ENCODE results near the gene CFTR.
"Not testable (repeated sequence)": the region's sequence is repeated elsewhere in the genome, so short reads cannot be mapped to it uniquely, and the experiment has no call there.

Gene CFTR

DNA sequence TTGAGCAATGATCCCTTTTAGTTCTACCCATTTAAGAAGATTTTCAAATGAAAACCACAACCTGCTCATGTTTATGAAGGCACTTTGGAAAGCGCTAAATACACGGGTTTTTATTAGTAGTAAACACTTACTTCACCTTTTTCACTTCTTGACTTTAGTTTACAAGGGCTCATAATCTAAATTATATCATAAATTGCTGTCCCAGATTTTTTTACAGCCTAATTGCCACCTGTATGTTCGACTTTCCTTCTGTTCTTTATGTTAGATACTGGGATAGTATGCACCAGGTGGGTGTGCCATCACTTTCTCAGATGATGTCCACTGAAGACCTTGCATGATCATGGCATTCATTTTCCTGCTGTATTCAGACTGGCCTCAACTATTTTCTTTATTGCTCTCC lies 22.5 kb downstream of the CFTR start:
- DNase-seq: no peak

DNA sequence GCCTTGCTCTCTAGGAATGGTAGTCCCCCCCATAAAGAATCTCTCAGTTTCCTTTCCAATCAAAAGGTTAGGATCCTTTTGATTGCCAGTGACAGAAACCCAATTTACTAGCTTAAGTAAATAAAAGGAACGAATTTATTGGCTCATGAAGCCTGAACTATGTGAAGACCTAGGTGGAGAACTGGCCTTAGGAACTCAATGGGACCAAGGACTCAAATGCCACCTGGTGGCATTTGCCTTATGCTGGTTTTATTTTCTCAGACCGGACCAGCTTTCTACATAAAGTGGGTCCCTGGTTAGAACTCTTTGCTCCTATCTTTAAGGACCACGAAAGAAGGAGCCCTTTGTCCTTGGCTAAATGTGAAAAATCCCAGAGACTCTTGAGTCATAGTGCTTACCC lies 25.4 kb downstream of the CFTR start:
- no peak for DNase-seq

DNA sequence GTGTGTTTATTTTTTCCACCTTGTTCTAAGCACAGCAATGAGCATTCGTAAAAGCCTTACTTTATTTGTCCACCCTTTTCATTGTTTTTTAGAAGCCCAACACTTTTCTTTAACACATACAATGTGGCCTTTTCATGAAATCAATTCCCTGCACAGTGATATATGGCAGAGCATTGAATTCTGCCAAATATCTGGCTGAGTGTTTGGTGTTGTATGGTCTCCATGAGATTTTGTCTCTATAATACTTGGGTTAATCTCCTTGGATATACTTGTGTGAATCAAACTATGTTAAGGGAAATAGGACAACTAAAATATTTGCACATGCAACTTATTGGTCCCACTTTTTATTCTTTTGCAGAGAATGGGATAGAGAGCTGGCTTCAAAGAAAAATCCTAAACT lies 28.9 kb downstream of the CFTR start:
- no peak for DNase-seq

DNA sequence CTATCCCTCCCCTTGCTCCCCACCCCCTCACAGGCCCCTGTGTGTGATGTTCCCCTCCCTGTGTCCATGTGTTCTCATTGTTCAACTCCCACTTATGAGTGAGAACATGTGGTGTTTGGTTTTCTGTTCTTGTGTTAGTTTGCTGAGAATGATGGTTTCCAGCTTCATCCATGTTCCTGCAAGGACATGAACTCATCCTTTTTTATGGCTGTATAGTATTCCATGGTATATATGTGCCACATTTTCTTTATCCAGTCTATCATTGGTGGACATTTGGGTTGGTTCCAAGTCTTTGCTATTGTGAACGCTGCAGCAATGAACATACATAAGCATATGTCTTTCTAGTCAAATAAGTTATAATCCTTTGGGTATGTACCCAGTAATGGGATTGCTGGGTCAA lies 37.4 kb downstream of the CFTR start:
- DNase-seq: not testable (repeated sequence)

DNA sequence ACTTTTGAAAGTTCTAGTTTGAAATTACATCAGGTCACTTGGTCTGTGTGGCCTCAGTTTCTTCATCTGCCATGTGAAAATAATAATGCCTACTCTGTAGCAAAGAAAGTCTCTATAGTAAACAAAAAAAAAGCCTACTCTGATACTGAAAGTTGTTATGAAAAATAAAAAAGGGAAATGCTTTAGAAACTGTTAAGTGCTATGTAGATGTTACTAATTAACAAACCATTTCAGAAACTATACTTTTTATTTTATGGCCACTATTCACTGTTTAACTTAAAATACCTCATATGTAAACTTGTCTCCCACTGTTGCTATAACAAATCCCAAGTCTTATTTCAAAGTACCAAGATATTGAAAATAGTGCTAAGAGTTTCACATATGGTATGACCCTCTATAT lies 50.6 kb downstream of the CFTR start:
- no peak for DNase-seq

DNA sequence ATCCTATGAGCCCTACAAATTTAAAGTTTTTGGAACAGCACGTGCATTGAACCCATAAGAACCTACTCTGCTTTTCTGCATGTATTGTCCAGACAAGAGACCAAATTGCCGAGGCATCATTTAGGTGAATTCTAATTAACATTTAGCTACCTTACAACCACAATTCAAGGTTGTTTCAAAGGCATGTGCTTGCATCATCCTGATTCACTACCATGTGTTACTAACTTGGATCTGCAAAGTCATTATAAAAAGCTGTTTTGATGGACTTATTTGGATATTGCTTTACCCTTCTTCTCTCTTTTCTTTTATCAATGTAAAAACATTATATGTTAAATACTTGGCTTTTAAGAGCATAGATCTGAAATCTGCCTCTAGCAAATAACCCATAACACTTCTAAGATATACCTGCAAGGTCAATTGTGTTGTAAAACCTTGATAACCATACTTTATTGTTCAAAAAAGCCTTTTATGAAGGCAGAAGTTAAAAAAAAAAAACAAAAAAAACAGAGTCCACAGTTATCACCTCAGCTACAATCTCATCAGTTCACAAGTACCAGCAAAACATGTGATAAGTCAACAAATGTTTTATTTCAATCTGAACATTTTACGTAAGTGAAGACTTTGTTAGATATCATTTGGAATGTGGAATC lies 51.9 kb downstream of the CFTR start:
- DNase-seq: no peak

DNA sequence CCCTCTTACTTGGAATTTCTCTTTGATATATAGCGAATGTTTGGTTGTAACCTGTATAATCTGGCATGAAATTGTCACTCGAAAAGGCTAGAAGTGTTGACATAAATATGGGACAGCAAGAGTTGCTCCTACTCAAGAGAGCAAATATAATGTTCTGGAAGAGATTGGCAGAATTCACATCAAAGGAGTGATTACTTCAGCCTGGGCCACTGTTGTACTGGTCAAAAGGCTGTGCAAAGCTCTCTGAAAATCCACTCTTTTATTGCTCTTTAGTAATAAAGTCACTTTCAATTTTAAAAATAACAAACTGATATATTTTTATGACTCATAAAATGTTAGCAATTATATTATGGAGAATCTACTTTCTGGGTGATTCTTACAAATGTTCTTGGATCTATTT lies 58.2 kb downstream of the CFTR start:
- DNase-seq: no peak

DNA sequence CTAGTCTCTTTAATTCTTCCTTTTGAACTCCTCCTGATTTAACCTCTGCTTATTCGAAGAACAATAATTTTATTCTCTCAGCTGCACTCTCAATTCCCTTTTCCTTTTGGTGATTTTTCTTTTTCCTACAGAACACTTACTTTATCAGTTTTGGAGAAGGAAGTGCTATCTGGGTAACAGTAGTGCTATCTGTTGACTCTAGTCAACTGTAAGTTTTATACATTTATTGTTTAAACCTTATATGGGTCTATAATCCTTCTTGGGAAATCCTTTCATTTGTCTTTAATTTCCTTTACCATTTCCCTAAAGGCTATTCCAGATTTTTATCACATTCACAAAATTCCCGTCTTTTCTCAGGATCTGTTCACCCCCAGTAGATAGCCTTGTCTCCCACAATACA lies 64.2 kb downstream of the CFTR start:
- no peak for DNase-seq

DNA sequence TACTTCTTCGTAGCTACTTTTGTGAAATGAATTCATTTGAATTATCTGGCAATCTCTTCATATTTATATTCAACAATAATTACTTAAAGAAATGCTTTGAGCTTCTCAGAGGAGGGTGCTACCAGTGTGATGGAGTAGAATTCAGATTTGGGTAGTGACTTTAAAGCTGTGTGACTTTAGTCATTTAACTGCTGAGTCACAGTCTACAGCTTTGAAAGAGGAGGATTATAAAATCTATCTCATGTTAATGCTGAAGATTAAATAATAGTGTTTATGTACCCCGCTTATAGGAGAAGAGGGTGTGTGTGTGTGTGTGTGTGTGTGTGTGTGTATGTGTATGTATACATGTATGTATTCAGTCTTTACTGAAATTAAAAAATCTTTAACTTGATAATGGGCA lies 68.2 kb downstream of the CFTR start:
- no peak for DNase-seq

DNA sequence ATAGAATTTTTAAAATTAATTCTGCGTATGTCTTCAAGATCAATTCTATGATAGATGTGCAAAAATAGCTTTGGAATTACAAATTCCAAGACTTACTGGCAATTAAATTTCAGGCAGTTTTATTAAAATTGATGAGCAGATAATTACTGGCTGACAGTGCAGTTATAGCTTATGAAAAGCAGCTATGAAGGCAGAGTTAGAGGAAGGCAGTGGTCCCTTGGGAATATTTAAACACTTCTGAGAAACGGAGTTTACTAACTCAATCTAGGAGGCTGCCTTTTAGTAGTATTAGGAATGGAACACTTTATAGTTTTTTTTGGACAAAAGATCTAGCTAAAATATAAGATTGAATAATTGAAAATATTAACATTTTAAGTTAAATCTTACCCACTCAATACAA lies 70.8 kb downstream of the CFTR start:
- no peak for DNase-seq

DNA sequence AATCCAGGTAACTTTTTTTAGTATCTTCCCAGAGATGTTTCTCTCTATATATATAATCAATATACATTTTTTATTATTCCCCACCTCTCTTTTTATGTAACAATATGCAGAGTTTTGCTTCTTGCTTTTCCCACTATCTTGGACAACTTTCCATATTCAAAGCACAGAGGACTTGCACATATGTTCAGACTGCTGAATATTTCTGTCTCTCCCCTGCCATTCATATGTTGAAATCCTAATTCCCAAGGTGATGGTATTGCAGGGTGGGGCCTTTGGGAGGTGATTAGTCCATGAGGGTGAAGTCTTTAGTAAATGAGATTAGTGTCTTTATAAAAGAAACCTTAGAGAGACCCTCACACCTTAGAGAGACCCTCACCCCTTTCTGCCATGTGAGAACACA lies 72.8 kb downstream of the CFTR start:
- no peak for DNase-seq

DNA sequence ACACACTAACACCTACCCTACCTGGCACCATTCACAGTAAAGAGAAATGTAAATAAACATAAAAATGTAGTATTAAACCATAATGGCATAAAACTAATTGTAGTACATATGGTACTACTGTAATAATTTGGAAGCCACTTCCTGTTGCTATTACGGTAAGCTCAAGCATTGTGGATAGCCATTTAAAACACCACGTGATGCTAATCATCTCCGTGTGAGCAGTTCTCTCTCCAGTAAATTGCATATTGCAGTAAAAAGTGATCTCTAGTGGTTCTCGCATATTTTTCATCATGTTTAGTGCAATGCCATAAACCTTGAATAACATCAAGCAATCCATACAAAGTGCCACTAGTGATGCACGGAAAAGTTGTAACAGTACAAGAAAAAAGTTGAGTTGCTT lies 75.4 kb downstream of the CFTR start:
- no peak for DNase-seq

DNA sequence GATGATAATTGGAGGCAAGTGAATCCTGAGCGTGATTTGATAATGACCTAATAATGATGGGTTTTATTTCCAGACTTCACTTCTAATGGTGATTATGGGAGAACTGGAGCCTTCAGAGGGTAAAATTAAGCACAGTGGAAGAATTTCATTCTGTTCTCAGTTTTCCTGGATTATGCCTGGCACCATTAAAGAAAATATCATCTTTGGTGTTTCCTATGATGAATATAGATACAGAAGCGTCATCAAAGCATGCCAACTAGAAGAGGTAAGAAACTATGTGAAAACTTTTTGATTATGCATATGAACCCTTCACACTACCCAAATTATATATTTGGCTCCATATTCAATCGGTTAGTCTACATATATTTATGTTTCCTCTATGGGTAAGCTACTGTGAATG lies 79.6 kb downstream of the CFTR start:
- DNase-seq: no peak

DNA sequence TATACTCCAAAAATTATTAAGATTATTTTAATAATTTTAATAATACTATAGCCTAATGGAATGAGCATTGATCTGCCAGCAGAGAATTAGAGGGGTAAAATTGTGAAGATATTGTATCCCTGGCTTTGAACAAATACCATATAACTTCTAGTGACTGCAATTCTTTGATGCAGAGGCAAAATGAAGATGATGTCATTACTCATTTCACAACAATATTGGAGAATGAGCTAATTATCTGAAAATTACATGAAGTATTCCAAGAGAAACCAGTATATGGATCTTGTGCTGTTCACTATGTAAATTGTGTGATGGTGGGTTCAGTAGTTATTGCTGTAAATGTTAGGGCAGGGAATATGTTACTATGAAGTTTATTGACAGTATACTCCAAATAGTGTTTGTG lies 80.2 kb downstream of the CFTR start:
- DNase-seq: no peak

DNA sequence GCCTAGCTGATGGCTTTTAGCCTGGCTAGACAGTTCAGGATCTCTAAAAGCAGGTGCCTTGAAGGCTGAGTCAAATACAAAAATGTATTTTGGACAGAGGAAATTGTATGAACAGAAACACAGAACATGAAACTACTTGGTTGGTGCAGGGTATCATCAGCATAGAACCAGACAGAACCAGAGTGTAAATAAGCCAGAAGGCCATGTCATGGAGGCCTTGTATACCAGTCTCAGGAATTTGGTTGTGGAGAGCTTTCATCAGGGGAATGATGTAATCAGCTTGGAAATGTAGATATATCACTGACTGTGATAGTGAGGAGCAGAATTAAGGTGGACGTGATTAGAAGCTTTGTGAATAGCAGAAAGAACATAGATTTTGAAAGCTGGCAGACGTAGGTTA lies 82.9 kb downstream of the CFTR start:
- no peak for DNase-seq

DNA sequence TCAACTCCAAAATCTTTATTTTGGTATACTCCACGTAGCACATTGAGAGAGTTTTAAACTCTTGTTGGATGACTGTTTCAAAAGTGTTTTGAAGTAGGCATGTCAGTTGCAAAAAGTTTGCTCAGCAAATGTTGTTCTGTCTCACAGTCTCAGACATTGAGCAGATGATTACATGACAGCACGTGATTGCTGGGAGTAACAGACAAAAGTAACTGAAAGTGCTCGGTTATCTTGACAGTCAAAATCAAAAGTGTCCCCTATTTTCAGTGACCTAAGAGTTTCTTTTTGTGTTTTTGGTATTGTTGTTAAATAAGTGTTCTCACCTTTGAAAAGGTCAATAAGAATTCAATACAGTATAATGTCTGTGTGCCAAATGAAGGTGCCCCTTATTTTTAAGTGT lies 84.3 kb downstream of the CFTR start:
- no peak for DNase-seq

DNA sequence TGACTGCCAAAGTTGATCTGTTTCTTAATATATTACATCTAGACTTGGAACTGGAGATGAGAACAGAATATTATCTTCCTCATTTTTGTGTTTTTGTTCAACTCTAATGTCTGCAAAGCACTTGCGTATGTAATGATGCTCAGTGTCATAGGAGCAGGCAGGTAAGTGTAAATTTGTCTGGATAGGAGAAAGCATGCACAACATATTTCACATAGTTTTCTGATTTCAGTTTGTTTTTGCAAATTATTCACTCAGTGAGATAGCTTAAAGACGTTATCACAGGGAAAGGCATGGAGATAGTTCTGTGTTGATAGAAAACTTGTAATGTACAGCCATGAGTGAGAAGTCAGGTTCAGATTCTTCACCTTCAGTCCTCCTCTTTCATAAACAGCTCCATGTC lies 84.8 kb downstream of the CFTR start:
- DNase-seq: no peak

DNA sequence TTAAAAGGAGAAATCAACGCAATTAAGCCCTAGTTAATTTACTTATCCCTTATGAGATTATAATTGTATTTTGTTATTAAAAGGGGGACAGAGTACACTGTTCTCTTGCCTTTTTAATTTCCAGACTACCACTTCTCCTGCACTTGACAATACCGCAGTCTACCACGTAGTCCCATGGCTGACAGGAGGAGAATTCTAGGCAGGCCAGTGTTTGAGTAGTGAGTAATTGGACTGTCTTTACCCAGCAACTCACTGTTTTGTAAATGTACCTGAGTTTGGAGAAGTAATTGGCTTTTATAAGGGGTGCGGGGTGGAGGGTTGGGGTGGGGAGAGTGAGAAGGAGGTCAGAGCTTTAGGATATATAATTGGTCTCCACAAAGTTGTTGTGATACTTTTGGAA lies 85.4 kb downstream of the CFTR start:
- DNase-seq: no peak

DNA sequence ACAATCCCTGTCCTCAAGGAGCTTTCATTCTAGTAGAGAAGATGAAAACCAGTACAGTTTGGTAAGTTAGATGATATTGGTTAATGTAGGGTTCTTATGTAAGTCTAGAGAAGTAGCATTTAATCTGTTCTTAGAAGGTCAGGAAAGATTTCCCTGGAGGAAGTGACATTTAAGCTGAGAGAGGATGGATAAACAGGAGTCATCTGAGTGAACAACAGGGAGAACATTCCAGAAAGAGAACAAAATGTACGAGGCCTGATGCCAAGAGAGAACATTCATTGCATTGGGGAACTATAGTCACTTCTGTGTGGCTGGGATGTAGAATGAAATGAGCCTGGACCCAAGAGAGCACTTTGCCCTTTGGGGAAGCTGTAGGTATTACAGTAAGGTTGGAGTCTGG lies 88.0 kb downstream of the CFTR start:
- DNase-seq: no peak

DNA sequence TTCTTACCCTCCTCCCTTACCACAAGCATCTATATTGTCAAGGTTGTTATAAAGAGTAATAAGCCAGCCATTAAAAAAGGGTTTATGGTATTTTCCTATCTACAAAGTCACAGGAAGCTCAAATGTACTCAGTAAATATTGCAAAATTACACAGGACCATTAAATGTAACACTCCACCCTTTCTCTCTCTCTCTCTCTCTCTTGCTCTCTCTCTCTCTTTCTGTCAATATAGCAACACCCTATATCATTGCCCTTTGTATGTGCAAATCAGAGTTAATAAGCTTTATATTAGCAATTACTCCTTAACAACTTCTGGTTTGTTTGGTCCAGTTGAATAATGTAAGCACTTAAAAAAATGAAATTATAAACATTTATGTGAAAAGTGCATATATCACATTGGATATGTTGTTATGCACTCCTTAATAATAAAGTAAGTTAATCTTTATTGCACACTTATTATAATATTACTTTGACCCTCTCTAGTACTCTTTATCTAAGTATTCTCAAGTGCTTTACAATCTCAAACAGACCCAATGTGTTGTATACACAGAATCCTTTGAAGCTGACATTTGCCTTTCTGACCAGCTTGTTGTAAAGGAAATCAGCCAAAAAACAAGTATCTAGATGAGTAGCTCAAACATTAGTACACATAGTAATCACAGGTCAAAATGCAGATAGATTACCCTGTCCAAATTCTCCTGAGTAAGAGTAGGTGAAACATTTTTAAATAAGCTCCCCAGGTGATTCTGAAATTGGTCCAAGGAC lies 93.2 kb downstream of the CFTR start:
- DNase-seq: no peak

DNA sequence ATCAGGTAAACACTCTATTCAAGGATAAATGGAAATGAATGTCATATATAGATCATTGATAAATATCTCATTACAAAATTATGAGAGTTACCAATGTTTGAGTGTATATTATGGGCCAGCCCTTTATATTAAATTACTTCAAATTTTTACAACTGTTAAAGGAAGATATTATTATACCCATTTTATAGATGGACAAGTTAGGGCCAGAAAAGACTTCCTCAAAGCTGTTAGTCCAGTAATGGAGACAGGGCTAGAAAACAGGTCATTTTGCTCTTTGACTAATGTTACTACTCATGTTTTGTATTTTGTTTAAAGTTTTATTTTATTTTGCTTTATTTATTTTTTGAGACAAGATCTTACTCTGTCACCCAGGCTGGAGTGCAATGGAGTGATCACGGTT lies 101.6 kb downstream of the CFTR start:
- no peak for DNase-seq

DNA sequence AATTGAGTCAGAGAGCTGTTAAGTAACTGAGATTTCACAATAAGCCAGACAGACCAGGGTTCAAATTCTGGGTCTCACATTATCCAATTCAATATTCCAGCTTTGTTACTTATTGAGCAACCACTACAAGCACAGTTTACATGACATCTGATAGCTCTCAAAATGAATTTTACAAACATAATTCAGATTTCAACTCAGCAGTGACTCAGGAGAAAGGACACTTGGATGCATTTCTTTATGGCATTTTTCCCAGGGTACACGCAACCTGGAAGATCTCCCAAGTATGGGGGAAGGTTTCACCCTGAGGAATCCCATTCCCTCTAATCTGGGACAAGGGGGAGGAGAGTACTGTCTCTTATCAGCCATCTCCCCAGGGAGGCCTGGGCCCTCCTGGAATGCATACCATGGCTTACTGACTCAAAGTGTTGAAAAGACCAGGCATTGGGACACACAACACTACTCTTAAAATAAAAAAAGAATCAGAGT lies 102.4 kb downstream of the CFTR start:
- no peak for DNase-seq

DNA sequence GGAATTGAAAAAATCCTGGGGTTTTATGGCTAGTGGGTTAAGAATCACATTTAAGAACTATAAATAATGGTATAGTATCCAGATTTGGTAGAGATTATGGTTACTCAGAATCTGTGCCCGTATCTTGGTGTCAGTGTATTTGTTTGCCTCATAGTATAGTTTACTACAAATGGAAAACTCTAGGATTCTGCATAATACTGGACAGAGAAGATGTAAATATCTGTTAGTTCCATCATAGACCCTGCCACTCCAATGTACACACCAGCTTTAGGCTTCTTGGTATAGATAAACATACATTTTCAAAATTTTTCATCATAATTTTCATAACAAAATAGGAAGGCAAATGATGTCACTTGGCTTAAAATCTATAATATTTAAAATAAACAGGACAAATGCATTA lies 108.1 kb downstream of the CFTR start:
- DNase-seq: no peak

DNA sequence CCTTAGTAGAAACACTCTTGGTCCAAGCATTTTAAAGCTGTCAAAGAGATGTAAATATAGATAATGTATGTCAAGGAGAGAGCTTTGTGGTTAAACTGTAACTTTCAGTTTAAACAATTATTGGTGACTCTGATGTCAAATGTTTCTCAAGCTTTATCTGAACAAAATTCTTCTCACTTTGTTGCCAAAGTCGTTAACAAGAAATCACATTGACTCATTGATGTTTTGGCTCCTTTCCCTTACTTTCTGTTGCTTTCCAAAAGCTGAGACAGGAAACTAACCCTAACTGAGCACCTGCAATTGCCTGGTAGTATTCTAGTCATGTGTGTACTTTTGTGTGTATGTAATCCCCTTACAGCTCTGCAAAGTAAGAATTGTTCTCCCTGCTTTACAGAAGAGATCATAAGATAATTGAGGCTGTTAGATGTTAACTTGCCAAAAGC lies 108.5 kb downstream of the CFTR start:
- DNase-seq: no peak

DNA sequence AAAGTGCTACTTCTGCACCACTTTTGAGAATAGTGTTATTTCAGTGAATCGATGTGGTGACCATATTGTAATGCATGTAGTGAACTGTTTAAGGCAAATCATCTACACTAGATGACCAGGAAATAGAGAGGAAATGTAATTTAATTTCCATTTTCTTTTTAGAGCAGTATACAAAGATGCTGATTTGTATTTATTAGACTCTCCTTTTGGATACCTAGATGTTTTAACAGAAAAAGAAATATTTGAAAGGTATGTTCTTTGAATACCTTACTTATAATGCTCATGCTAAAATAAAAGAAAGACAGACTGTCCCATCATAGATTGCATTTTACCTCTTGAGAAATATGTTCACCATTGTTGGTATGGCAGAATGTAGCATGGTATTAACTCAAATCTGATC lies 110.4 kb downstream of the CFTR start:
- no peak for DNase-seq
